H9 (cell line): Measurements from ENCODE around the gene JAG2. TPM values are rescaled to one million over a fixed set of nuclear protein-coding genes. Genes with fewer than 3 reads are reported as not detected.

Experiments used
- DNase-seq: peaks from one replicate; pipeline ENCODE4 v3.0.0-alpha.2; 2017
- H2AFZ ChIP-seq: one replicate; pipeline ENCODE4 v1.6.1; 2013; ENCODE audit warnings: mild to moderate bottlenecking, low read length, control low read depth, moderate library complexity
- H2AK5ac ChIP-seq: 2 replicates; pipeline ENCODE4 v1.6.1; 2013; ENCODE audit warnings: low read length, control low read depth, mixed read lengths; ENCODE audit not compliant: insufficient read length
- H2BK120ac ChIP-seq: one replicate; pipeline ENCODE4 v1.6.1; 2013; ENCODE audit warnings: low read depth, mild to moderate bottlenecking, low read length, control low read depth, inconsistent platforms; ENCODE audit not compliant: poor library complexity, severe bottlenecking
- H2BK12ac ChIP-seq: 2 replicates; pipeline ENCODE4 v1.6.1; 2013; ENCODE audit warnings: low read length, control low read depth, mixed read lengths, low read depth; ENCODE audit not compliant: insufficient read length
- H2BK15ac ChIP-seq: 2 replicates; pipeline ENCODE4 v1.6.1; 2013; ENCODE audit warnings: low read depth, low read length, control low read depth
- H2BK20ac ChIP-seq: one replicate; pipeline ENCODE4 v1.6.1; 2013; ENCODE audit warnings: low read depth, mild to moderate bottlenecking, low read length, control low read depth, inconsistent platforms; ENCODE audit not compliant: poor library complexity, severe bottlenecking
- H2BK5ac ChIP-seq: 2 replicates; pipeline ENCODE4 v1.6.1; 2013; ENCODE audit warnings: low read length, control low read depth, mixed read lengths; ENCODE audit not compliant: insufficient read length
- H3K14ac ChIP-seq: 2 replicates; pipeline ENCODE4 v1.6.1; 2013; ENCODE audit warnings: low read length, control low read depth; ENCODE audit not compliant: insufficient read depth
- H3K18ac ChIP-seq: 2 replicates; pipeline ENCODE4 v1.6.1; 2013; ENCODE audit warnings: low read depth, mild to moderate bottlenecking, mixed read lengths, low read length, control low read depth; ENCODE audit not compliant: insufficient read length
- H3K23ac ChIP-seq: 2 replicates; pipeline ENCODE4 v1.6.1; 2013; ENCODE audit warnings: low read length, control low read depth, mixed read lengths, low read depth; ENCODE audit not compliant: insufficient read length
- H3K23me2 ChIP-seq: 2 replicates; pipeline ENCODE4 v1.6.1; 2013; ENCODE audit warnings: low read depth, mild to moderate bottlenecking, mixed read lengths, low read length, control low read depth; ENCODE audit not compliant: insufficient read length, poor library complexity, severe bottlenecking
- H3K27ac ChIP-seq: 2 replicates; pipeline ENCODE4 v1.5.1; 2013; ENCODE audit warnings: low read length, control low read depth, mixed read lengths, low read depth; ENCODE audit not compliant: insufficient read length
- H3K27me3 ChIP-seq: 2 replicates; pipeline ENCODE4 v1.6.1; 2013; ENCODE audit warnings: low read length, control low read depth, inconsistent platforms; ENCODE audit not compliant: insufficient read depth
- H3K4ac ChIP-seq: 2 replicates; pipeline ENCODE4 v1.6.1; 2013; ENCODE audit warnings: low read depth, mild to moderate bottlenecking, control low read depth, inconsistent platforms, low read length, moderate library complexity
- H3K4me1 ChIP-seq: 2 replicates; pipeline ENCODE4 v1.6.1; 2013; ENCODE audit warnings: low read length, control low read depth, inconsistent platforms; ENCODE audit not compliant: insufficient read depth
- H3K4me2 ChIP-seq: 2 replicates; pipeline ENCODE4 v1.6.1; 2013; ENCODE audit warnings: low read length, control low read depth, mixed read lengths; ENCODE audit not compliant: insufficient read length, insufficient read depth
- H3K56ac ChIP-seq: 2 replicates; pipeline ENCODE4 v1.6.1; 2013; ENCODE audit warnings: low read depth, mild to moderate bottlenecking, mixed read lengths, low read length, control low read depth; ENCODE audit not compliant: insufficient read length
- H3K79me1 ChIP-seq: 2 replicates; pipeline ENCODE4 v1.6.1; 2013; ENCODE audit warnings: low read depth, mild to moderate bottlenecking, moderate library complexity, low read length, control low read depth, inconsistent platforms; ENCODE audit not compliant: insufficient read depth, poor library complexity, severe bottlenecking
- H3K79me2 ChIP-seq: 2 replicates; pipeline ENCODE4 v1.6.1; 2013; ENCODE audit warnings: low read length, control low read depth, inconsistent platforms; ENCODE audit not compliant: insufficient read depth
- H3K9ac ChIP-seq: 2 replicates; pipeline ENCODE4 v1.6.1; 2013; ENCODE audit warnings: low read length, control low read depth, mixed read lengths; ENCODE audit not compliant: insufficient read length; ENCODE audit errors: extremely low read depth
- H3K9me3 ChIP-seq: one replicate; pipeline ENCODE4 v1.6.1; 2013; ENCODE audit warnings: low read depth, low read length, inconsistent platforms; ENCODE audit not compliant: control insufficient read depth
- H3T11ph ChIP-seq: one replicate; pipeline ENCODE4 v1.6.1; 2013; ENCODE audit warnings: mild to moderate bottlenecking, low read length, control low read depth, inconsistent platforms
- H4K20me1 ChIP-seq: one replicate; pipeline ENCODE4 v1.6.1; 2013; ENCODE audit not compliant: control insufficient read depth, insufficient read length, insufficient read depth
- H4K5ac ChIP-seq: 2 replicates; pipeline ENCODE4 v1.6.1; 2013; ENCODE audit warnings: low read depth, mild to moderate bottlenecking, mixed read lengths, low read length, control low read depth; ENCODE audit not compliant: insufficient read length
- H4K8ac ChIP-seq: replicated peaks from 2 replicates; pipeline ENCODE4 v1.6.1; 2013; ENCODE audit warnings: low read length, control low read depth, mixed read lengths, low read depth; ENCODE audit not compliant: insufficient read length
- H4K91ac ChIP-seq: 2 replicates; pipeline ENCODE4 v1.6.1; 2013; ENCODE audit warnings: low read depth, mild to moderate bottlenecking, moderate library complexity, mixed read lengths, low read length, control low read depth; ENCODE audit not compliant: insufficient read length
- H3K27ac Mint-ChIP-seq, 3 experiments: 2 replicates in 2 of 3; 3 replicates in 1 of 3; pipeline ENCODE4 v1.8.0; 2020 to 2021; ENCODE audit warnings: mixed read lengths in 3 of 3, mild to moderate bottlenecking in 1 of 3, moderate library complexity in 1 of 3
- H3K27me3 Mint-ChIP-seq: 2 replicates; pipeline ENCODE4 v1.8.0; 2021; ENCODE audit warnings: low read depth, mild to moderate bottlenecking, moderate library complexity, mixed read lengths
- H3K36me3 Mint-ChIP-seq, 3 experiments: 2 replicates in 2 of 3; 3 replicates in 1 of 3; pipeline ENCODE4 v1.8.0; 2020 to 2021; ENCODE audit warnings: low read depth in 3 of 3, mixed read lengths in 3 of 3; ENCODE audit not compliant: insufficient read depth in 1 of 3
- H3K4me1 Mint-ChIP-seq, 2 experiments: 2 replicates each; pipeline ENCODE4 v1.8.0; 2020; ENCODE audit warnings: mixed read lengths in 2 of 2
- H3K4me3 Mint-ChIP-seq, 2 experiments: 2 replicates in 1 of 2; 3 replicates in 1 of 2; pipeline ENCODE4 v1.8.0; 2020 to 2021; ENCODE audit warnings: mild to moderate bottlenecking in 2 of 2, mixed read lengths in 2 of 2, moderate library complexity in 1 of 2
- H3K9me3 Mint-ChIP-seq, 2 experiments: 2 replicates in 1 of 2; 3 replicates in 1 of 2; pipeline ENCODE4 v1.8.0; 2020; ENCODE audit warnings: mild to moderate bottlenecking in 2 of 2, mixed read lengths in 2 of 2, moderate library complexity in 1 of 2
- CTCF ChIP-seq: fragments of 200-600 bp; sonication (generic); conservative IDR thresholded peaks from 3 replicates; pipeline ENCODE4 v1.8.0; 2021; ENCODE audit warnings: antibody characterized with exemption, mild to moderate bottlenecking
- WGBS: extraction: QIAGEN DNeasy Blood & Tissue Kit; methylation state at CpG from one replicate; pipeline ENCODE4 v1.1.7; 2013; ENCODE audit warnings: missing lambda C conversion rate, low lambda C conversion rate, mixed read lengths; ENCODE audit not compliant: insufficient read length; ENCODE audit errors: extremely low coverage; 5-methylcytosine and 5-hydroxymethylcytosine counted together
- total RNA-seq: library from RNA; stranded (reverse); gene quantifications from 2 replicates; pipeline ENCODE4 v1.2.1, GENCODE V29; 2021

The JAG2 gene
- total RNA-seq, 1 experiment from 2014 or later: 11.4 TPM

- Histone ChIP-seq H3K4me2 (no peak overlapping the region), H3K56ac (no peak overlapping the region), H2BK12ac (no peak overlapping the region), H4K8ac (no peak overlapping the region), H2BK15ac (no peak overlapping the region), H3K14ac (no peak overlapping the region; the same call in 1 of the 2 replicates), H3K9ac (no peak overlapping the region), H3K4me1 (no peaks in the 10 kb centered on the region), H4K5ac (no peak overlapping the region), H2AFZ (no peak overlapping the region), H3K18ac (no peak overlapping the region), H2AK5ac (no peak overlapping the region), H3K79me2 (no peaks in the 10 kb centered on the region), H3K9me3 (no peaks in the 10 kb centered on the region), H2BK20ac (no peak overlapping the region), H4K20me1 (no peaks in the 10 kb centered on the region), H2BK5ac (no peak overlapping the region), H2BK120ac (no peak overlapping the region), H3K27me3 (no peaks in the 10 kb centered on the region; the same call in 1 of the 2 replicates), H3K27ac (no peak overlapping the region), H4K91ac (no peak overlapping the region), H3K23ac (no peak overlapping the region), H3K4ac (no peak overlapping the region), H3T11ph (no peak overlapping the region), H3K79me1 (no peaks in the 10 kb centered on the region), H3K23me2 (peaks cover 2% of the 10 kb centered on the region)
- no CpG with 5 or more reads among the region's 11 CpGs for WGBS
- Mint-ChIP-seq H3K4me3 (no peak overlapping the region), H3K27me3 (peaks cover 24% of the 10 kb centered on the region), H3K4me1 (peaks cover 4 to 10% of the 10 kb centered on the region in 2 experiments; a peak in 3 of 4 replicates), H3K9me3 (no peaks in the 10 kb centered on the region), H3K36me3 (no peaks in the 10 kb centered on the region), H3K27ac (no peak overlapping the region)
- DNase-seq: no peak
- TF ChIP-seq CTCF: no peak
Observed at GRCh38 chr14:105178868-105179140, 10.2 kb upstream of the JAG2 start.
